C4-2B (cell line): Measurements from ENCODE around the gene PRKD3.

Experiments used
- H3K27ac ChIP-seq: fragments of 450-650 bp; 2 replicates; pipeline ENCODE4 v1.5.1; 2017
- ZFX ChIP-seq: fragments of 450-650 bp; IDR thresholded peaks from 2 replicates; pipeline ENCODE4 v1.6.1; 2017
- TF ChIP-seq, protein P1 (sequence below): fragments of 450-650 bp; conservative IDR thresholded peaks from 2 replicates; pipeline ENCODE4 v1.5.1; 2017; ENCODE audit warnings: mild to moderate bottlenecking

Gene PRKD3

DNA sequence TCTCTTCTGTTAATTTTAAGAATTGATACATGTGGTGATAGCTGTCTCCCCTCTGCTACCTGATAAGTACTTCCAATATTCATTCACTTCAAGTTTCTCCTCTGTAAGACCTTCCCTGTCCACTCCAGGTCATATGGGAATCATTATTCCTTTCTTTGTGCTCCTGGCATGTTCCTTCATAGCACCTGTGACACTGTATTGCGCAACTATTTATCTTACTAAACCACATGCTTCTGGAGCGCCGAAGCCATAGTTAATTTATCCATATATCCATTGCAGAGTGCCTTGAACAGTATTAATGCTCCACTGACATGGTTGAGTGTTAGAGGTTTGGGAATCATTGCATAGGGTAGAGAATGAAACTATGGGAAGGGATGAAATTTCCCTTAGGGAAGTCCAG lies 7.9 kb upstream of the PRKD3 start:
- H3K27ac ChIP-seq: no peak overlapping the region
- no peak for TF ChIP-seq ZFX
- TF ChIP-seq, protein P1, sequence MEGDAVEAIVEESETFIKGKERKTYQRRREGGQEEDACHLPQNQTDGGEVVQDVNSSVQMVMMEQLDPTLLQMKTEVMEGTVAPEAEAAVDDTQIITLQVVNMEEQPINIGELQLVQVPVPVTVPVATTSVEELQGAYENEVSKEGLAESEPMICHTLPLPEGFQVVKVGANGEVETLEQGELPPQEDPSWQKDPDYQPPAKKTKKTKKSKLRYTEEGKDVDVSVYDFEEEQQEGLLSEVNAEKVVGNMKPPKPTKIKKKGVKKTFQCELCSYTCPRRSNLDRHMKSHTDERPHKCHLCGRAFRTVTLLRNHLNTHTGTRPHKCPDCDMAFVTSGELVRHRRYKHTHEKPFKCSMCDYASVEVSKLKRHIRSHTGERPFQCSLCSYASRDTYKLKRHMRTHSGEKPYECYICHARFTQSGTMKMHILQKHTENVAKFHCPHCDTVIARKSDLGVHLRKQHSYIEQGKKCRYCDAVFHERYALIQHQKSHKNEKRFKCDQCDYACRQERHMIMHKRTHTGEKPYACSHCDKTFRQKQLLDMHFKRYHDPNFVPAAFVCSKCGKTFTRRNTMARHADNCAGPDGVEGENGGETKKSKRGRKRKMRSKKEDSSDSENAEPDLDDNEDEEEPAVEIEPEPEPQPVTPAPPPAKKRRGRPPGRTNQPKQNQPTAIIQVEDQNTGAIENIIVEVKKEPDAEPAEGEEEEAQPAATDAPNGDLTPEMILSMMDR: no peak

DNA sequence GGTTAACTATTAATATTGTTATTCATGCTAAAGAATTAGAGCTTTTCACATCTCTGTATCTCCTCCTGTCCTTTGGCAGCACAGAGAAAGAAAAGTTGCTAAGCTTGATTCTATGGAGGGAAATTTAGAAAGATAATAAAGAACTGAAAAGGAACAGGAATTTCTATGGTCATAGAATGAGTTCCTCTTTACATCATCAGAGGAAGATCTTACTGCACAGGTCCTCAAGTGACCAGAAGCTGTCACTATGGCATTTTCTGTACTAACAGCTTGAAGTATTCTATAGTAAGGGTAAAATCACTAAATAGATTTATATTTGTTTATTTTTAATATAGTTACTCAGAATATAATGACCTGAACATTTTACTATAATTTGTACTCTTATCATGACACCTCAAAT lies 6.0 kb upstream of the PRKD3 start:
- TF ChIP-seq, protein P1: no peak
- TF ChIP-seq ZFX: no peak
- no peak overlapping the region for H3K27ac ChIP-seq

DNA sequence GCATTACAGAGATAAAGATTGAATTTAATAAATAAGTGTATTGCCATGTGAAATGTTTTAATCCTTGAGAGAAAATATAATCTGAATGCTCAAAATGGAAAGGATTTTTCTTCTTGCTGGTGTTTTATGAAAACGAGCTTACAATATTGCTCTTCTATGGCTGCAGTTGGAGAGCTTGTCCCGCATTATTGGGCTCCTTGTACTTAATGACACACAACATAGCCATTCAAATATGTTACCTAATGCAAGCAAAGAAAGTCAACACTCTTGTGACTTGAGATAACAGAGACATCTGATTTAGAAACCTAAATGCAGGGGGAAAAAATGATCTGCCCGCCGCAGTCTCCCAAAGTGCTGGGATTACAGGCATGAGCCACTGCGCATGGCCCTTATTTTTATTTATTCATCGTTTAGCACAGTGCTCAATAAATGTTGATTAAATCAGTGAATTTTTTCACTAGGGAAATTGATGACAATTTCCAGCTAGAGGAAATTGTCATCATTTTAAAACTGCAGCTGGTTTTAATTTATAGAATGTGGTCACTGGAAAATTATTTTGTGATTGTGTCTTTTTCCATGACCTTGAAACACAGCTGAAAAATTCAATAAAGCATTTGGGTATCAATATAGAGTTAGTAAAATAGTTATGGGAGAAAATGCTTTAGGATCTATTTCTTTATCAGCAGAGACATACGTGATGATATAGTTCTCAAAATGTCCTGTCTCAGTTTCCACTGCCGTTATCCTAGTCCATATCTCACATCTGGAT lies 2.4 kb upstream of the PRKD3 start:
- TF ChIP-seq ZFX: no peak
- no peak overlapping the region for H3K27ac ChIP-seq

DNA sequence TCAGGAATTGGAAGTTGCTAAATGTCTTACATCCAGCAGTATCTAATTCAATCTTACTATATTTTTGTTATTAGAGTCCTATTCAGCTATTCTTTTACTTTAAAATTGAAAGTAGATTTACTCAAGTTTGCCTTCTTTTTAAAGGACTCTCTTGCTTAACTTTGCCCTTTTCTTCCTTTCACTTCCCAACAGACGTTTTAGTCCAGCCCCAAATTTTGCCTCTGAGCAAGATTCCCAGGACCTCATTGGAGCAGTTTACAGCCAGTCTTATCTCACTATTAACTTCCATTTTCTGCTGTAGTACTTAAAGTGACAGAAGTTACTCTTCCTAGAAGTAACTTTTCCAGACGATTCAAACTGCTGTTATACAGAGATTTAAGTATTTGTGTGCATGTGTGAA lies 1.7 kb upstream of the PRKD3 start:
- TF ChIP-seq, protein P1: no peak
- TF ChIP-seq ZFX: no peak
- no peak overlapping the region for H3K27ac ChIP-seq

DNA sequence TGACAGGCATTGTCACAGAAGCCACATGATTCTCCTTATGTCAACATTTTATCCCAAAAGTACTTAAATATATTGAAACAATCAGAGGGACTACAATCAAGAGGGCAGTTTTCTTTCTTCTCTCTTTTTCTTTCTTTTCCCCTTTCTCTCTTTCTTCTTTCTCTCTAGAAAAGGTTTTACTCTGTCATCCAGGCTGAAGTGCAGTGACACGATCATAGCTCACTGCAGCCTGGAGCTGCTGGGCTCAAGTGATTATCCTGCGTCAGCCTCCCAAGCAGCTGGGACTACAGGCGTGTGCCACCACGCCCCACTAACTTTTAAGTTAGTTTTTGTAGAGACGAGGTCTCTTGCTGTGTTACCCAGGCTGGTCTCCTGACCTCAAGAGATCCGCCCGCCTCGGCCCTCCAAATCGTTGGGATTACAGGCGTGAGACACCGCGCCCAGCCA lies 1.0 kb upstream of the PRKD3 start:
- TF ChIP-seq ZFX: no peak
- TF ChIP-seq, protein P1: no peak
- no peak overlapping the region for H3K27ac ChIP-seq

DNA sequence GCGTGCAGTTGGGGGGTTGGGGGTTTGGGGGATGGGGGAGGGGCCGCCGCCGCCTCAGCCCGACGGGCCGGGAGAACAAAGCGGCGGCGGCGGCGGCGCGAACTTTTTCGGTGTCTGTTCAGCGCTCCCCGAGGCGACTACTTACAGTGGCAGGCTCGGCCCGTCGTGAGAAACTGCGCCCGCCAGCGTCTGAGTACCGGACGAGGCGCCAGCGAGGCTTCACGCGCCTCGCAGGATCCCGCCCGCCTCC lies 172 bp downstream of the PRKD3 start:
- H3K27ac ChIP-seq: peak overlapping the region; percentile 62

DNA sequence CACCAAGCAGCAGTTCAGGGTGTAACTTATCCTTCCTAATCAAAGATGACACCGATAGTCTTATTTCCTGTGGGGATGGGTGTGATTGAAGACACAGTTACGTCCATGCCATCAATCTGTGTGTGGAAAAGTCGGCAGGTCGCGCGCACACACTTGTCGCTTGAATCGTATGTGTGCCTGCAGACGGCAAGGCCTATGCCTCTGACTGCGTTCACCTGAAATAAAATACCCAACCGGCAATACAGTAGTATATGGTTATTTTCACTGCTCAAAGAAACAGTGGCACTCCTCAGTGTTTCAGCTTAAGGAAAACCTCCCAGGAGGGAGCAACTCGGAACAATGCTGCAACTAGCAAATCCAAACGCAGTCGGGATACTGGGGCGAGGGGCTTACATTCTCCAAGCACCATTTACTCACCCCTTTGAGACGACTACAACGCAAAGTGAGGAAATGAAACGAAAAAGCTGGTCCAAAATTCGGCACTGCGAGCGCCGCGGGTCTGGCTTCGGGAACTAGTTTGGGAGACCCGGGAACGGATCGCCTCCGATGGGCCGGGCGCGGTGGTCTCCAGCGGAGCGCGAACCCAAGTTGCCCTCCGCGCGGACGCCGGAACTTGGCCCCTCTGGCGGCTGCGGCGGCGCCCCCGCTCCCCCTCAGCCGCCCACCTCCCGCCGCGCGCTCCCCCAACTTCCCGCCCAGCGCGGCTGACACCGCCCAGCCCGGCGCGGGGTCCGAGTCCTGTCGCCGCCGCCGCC lies 675 bp downstream of the PRKD3 start:
- TF ChIP-seq ZFX: no peak
- TF ChIP-seq, protein P1: no peak
- H3K27ac ChIP-seq: peak overlapping the region; percentile 62

More for the DNA sequence above, 172 bp downstream of the PRKD3 start:
- no peak for TF ChIP-seq ZFX
- TF ChIP-seq, protein P1: no peak; the same call in 1 of the 2 replicates
